ENCODE results near the gene LTBP2.

LTBP2 gene

DNA sequence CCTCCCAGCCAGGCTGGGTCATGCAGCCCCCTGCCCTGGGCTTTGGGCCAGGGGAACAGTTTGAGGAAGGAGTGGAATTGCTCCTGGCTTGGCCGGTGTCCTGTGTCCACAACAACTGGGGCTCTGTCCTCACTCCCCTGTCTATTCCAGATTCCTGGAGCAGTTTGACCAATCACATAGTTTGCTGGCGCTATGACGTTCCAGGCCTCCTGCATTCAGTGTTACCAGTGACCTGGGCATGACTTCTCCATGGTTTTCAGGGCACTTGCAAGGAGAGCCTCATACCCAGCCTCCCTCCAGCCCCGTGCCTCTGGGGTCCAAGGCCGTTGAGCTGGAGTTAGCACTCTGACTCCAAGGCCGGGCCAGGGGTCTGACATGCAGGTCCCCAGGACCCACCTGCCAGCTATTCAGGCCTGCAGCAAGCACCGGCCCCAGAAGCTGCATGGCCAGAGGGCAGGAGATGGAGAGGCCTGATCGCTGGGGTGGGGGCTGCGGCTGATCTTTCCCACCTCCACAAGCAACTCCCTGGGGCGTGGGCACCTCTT is 84.2 kb downstream of the LTBP2 start:
- POLR2A ChIA-PET: no interaction called here
- Histone ChIP-seq H3K9me3 (ENCODE audit: control insufficient read depth, insufficient read depth, low read depth, low read length) (no peaks in the 10 kb centered on the region), H3K27ac (ENCODE audit: extremely low read depth, low read depth, low read length) (no peak overlapping the region), H3K4me3 (ENCODE audit: low read depth, low read length) (no peak overlapping the region), H3K4me1 (ENCODE audit: control insufficient read depth, insufficient read depth, low read length) (no peaks in the 10 kb centered on the region), H3K36me3 (ENCODE audit: control insufficient read depth in 2 of 2, insufficient read depth in 1 of 2, low read length in 2 of 2) (no peaks in the 10 kb centered on the region)
- CTCF ChIA-PET: interaction anchor here (1.0 to 1.5 kb wide), 2 partner anchors 26 to 91 kb away, joined by 3 to 5 read pairs; no protein-coding TSS in a partner anchor
- TF ChIP-seq KLF10 (tag by site-specific recombination; IDR thresholded peaks at IDR 0.05) (no peak), ZNF433 (tag by site-specific recombination; IDR thresholded peaks at IDR 0.05; ENCODE audit: low read depth) (no peak), ZNF837 (tag by site-specific recombination; IDR thresholded peaks at IDR 0.05) (no peak), ZNF121 (tag by site-specific recombination; IDR thresholded peaks at IDR 0.05) (no peak), ZNF654 (tag by site-specific recombination; IDR thresholded peaks at IDR 0.05; ENCODE audit: low read depth) (no peak), BCL11A (tag by site-specific recombination; IDR thresholded peaks at IDR 0.05; ENCODE audit: low read depth) (no peak), GLIS1 (tag by site-specific recombination; IDR thresholded peaks at IDR 0.05) (no peak), ZNF19 (tag by site-specific recombination; IDR thresholded peaks at IDR 0.05; ENCODE audit: low read depth) (no peak), BCL11B (tag by site-specific recombination; IDR thresholded peaks at IDR 0.05; ENCODE audit: low read depth) (no peak), ZNF350 (tag by site-specific recombination; IDR thresholded peaks at IDR 0.05) (no peak), ZNF670 (tag by site-specific recombination; IDR thresholded peaks at IDR 0.05; ENCODE audit: low read depth) (no peak), ZNF791 (tag by site-specific recombination; IDR thresholded peaks at IDR 0.05) (no peak), ZNF114 (tag by site-specific recombination; IDR thresholded peaks at IDR 0.05) (no peak)
- TF ChIP-seq, protein P1, sequence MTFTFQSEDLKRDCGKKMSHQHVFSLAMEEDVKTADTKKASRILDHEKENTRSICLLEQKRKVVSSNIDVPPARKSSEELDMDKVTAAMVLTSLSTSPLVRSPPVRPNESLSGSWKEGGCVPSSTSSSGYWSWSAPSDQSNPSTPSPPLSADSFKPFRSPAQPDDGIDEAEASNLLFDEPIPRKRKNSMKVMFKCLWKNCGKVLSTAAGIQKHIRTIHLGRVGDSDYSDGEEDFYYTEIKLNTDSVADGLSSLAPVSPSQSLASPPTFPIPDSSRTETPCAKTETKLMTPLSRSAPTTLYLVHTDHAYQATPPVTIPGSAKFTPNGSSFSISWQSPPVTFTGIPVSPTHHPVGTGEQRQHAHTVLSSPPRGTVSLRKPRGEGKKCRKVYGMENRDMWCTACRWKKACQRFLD (tag by site-specific recombination; IDR thresholded peaks at IDR 0.05): no peak

DNA sequence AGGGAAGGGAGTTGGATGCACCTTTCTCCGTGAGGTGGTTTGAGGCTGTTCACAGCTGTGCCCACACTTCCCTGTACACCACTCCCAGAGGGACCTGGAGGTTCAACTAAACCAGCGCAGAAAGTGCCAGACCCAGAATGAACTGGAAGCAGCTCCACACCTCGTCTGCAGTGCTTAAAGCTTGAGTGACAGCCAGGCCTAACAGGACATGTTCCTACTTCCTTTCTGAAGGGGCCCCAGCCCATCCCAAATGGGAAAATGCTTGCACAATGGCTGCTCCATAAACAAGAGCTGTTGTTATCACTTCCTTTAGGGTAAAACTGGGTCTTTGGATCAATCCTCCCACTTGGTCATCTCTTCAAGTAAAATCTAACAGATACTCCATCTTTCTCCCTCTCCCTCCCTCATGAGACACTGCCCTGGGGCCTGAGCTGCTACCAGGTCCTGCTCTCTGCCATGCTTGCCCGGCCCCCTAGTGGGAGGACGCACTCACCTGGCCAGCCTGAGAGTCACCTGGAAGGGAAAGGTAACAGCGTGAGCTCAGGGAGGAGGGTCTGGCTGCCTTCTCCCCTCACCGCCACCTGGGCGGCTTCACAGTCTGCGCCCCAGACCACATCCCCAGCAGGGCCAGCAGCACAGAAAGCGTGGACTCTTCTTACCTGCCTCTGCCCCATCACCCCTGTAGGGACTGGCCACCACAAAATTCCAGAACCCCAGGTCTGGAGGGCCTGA is 85.0 kb downstream of the LTBP2 start:
- H3K36me3 ChIP-seq (ENCODE audit: control insufficient read depth in 2 of 2, insufficient read depth in 1 of 2, low read length in 2 of 2): no peaks in the 10 kb centered on the region
- no peak overlapping the region for H3K4me3 ChIP-seq (ENCODE audit: low read depth, low read length)
- H3K9me3 ChIP-seq (ENCODE audit: control insufficient read depth, insufficient read depth, low read depth, low read length): no peaks in the 10 kb centered on the region
- no peaks in the 10 kb centered on the region for H3K4me1 ChIP-seq (ENCODE audit: control insufficient read depth, insufficient read depth, low read length)
- ChIA-PET POLR2A (no interaction called here), CTCF (interaction anchor here (1.5 kb wide), 1 partner anchor 25 kb away, joined by 5 read pairs; no protein-coding TSS in a partner anchor)
- no peak overlapping the region for H3K27ac ChIP-seq (ENCODE audit: extremely low read depth, low read depth, low read length)
- TF ChIP-seq ZNF558 (tag by site-specific recombination; IDR thresholded peaks at IDR 0.05): no peak
- TF ChIP-seq, protein P2, sequence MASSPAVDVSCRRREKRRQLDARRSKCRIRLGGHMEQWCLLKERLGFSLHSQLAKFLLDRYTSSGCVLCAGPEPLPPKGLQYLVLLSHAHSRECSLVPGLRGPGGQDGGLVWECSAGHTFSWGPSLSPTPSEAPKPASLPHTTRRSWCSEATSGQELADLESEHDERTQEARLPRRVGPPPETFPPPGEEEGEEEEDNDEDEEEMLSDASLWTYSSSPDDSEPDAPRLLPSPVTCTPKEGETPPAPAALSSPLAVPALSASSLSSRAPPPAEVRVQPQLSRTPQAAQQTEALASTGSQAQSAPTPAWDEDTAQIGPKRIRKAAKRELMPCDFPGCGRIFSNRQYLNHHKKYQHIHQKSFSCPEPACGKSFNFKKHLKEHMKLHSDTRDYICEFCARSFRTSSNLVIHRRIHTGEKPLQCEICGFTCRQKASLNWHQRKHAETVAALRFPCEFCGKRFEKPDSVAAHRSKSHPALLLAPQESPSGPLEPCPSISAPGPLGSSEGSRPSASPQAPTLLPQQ (tag by site-specific recombination; IDR thresholded peaks at IDR 0.05): no peak
- TF ChIP-seq KLF1 (tag by site-specific recombination; IDR thresholded peaks at IDR 0.05): no peak
- TF ChIP-seq ZNF174 (tag by site-specific recombination; IDR thresholded peaks at IDR 0.05): no peak
- TF ChIP-seq MYNN (tag by site-specific recombination; IDR thresholded peaks at IDR 0.05; ENCODE audit: borderline replicate concordance): no peak
- TF ChIP-seq ZNF626 (tag by site-specific recombination; IDR thresholded peaks at IDR 0.05): no peak
- TF ChIP-seq, protein P3, sequence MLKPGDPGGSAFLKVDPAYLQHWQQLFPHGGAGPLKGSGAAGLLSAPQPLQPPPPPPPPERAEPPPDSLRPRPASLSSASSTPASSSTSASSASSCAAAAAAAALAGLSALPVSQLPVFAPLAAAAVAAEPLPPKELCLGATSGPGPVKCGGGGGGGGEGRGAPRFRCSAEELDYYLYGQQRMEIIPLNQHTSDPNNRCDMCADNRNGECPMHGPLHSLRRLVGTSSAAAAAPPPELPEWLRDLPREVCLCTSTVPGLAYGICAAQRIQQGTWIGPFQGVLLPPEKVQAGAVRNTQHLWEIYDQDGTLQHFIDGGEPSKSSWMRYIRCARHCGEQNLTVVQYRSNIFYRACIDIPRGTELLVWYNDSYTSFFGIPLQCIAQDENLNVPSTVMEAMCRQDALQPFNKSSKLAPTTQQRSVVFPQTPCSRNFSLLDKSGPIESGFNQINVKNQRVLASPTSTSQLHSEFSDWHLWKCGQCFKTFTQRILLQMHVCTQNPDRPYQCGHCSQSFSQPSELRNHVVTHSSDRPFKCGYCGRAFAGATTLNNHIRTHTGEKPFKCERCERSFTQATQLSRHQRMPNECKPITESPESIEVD (tag by site-specific recombination; IDR thresholded peaks at IDR 0.05): no peak
- no peak for TF ChIP-seq ZNF16 (tag by site-specific recombination; IDR thresholded peaks at IDR 0.05; ENCODE audit: low read depth)
- TF ChIP-seq ZNF76 (tag by site-specific recombination; IDR thresholded peaks at IDR 0.05; ENCODE audit: borderline replicate concordance, low read depth): no peak
- no peak for TF ChIP-seq ZBTB21 (tag by site-specific recombination; IDR thresholded peaks at IDR 0.05)
- no peak for TF ChIP-seq ZNF501 (tag by site-specific recombination; IDR thresholded peaks at IDR 0.05)
- no peak for TF ChIP-seq EGR2 (tag by site-specific recombination; IDR thresholded peaks at IDR 0.05; ENCODE audit: low read depth)
- TF ChIP-seq ZNF366 (tag by site-specific recombination; conservative IDR thresholded peaks at IDR 0.05): no peak
- TF ChIP-seq GFI1B (tag by site-specific recombination; IDR thresholded peaks at IDR 0.05): no peak
- no peak for TF ChIP-seq GLIS1 (tag by site-specific recombination; IDR thresholded peaks at IDR 0.05)
- no peak for TF ChIP-seq ZNF23 (tag by site-specific recombination; IDR thresholded peaks at IDR 0.05; ENCODE audit: borderline replicate concordance)
- TF ChIP-seq, protein P4, sequence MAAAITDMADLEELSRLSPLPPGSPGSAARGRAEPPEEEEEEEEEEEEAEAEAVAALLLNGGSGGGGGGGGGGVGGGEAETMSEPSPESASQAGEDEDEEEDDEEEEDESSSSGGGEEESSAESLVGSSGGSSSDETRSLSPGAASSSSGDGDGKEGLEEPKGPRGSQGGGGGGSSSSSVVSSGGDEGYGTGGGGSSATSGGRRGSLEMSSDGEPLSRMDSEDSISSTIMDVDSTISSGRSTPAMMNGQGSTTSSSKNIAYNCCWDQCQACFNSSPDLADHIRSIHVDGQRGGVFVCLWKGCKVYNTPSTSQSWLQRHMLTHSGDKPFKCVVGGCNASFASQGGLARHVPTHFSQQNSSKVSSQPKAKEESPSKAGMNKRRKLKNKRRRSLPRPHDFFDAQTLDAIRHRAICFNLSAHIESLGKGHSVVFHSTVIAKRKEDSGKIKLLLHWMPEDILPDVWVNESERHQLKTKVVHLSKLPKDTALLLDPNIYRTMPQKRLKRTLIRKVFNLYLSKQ (tag by site-specific recombination; IDR thresholded peaks at IDR 0.05; ENCODE audit: borderline replicate concordance): no peak
- no peak for TF ChIP-seq KLF8 (tag by site-specific recombination; IDR thresholded peaks at IDR 0.05)
